ENCODE results near the gene SH3RF3.
"Not testable (repeated sequence)": the region's sequence is repeated elsewhere in the genome, so short reads cannot be mapped to it uniquely, and the experiment has no call there.

SH3RF3 gene

GRCh38 chr2:109532728-109533076, 403.7 kb downstream of the SH3RF3 start:
- TF ChIP-seq POLR2AphosphoS5 (IDR thresholded peaks at IDR 0.05; ENCODE audit: low read depth, low read length), result no peak
- TF ChIP-seq POLR2A (IDR thresholded peaks at IDR 0.05; ENCODE audit: low read depth, low read length), result no peak
- TF ChIP-seq SPI1 (IDR thresholded peaks at IDR 0.05; ENCODE audit: low read depth, low read length), result no peak
- TF ChIP-seq TAF1 (IDR thresholded peaks at IDR 0.05; ENCODE audit: low read depth, low read length), result no peak
- TF ChIP-seq POU2F2 (IDR thresholded peaks at IDR 0.05; ENCODE audit: low read depth, low read length), result no peak
- no peak for TF ChIP-seq PAX5 (IDR thresholded peaks at IDR 0.05; ENCODE audit: insufficient read depth, low read length, severe bottlenecking)
- DNase-seq (ENCODE audit: insufficient read length, low spot score), result no peak
- no peak for FAIRE-seq

GRCh38 chr2:109533823-109534222, 404.8 kb downstream of the SH3RF3 start:
- no peak for FAIRE-seq
- TF ChIP-seq SPI1 (IDR thresholded peaks at IDR 0.05; ENCODE audit: low read depth, low read length) (no peak), PAX5 (IDR thresholded peaks at IDR 0.05; ENCODE audit: insufficient read depth, low read length, severe bottlenecking) (no peak), POU2F2 (IDR thresholded peaks at IDR 0.05; ENCODE audit: low read depth, low read length) (no peak), TAF1 (IDR thresholded peaks at IDR 0.05; ENCODE audit: low read depth, low read length) (no peak), POLR2A (IDR thresholded peaks at IDR 0.05; ENCODE audit: low read depth, low read length) (no peak), POLR2AphosphoS5 (IDR thresholded peaks at IDR 0.05; ENCODE audit: low read depth, low read length) (no peak)
- DNase-seq (ENCODE audit: insufficient read length, low spot score), result no peak

- TF ChIP-seq PAX5 (IDR thresholded peaks at IDR 0.05; ENCODE audit: insufficient read depth, low read length, severe bottlenecking) (no peak), POLR2AphosphoS5 (IDR thresholded peaks at IDR 0.05; ENCODE audit: low read depth, low read length) (no peak), TAF1 (IDR thresholded peaks at IDR 0.05; ENCODE audit: low read depth, low read length) (no peak), POU2F2 (IDR thresholded peaks at IDR 0.05; ENCODE audit: low read depth, low read length) (no peak), SPI1 (IDR thresholded peaks at IDR 0.05; ENCODE audit: low read depth, low read length) (no peak), POLR2A (IDR thresholded peaks at IDR 0.05; ENCODE audit: low read depth, low read length) (no peak)
- DNase-seq (ENCODE audit: insufficient read length, low spot score) (no peak), FAIRE-seq (no peak)
Observed at GRCh38 chr2:109535217-109535946, 406.4 kb downstream of the SH3RF3 start.

- DNase-seq (ENCODE audit: insufficient read length, low spot score); FAIRE-seq: not testable (repeated sequence)
Observed at GRCh38 chr2:109536556-109536955, 407.6 kb downstream of the SH3RF3 start.

- FAIRE-seq, result no peak
- no peak for TF ChIP-seq SPI1 (IDR thresholded peaks at IDR 0.05; ENCODE audit: low read depth, low read length)
- no peak for TF ChIP-seq POLR2AphosphoS5 (IDR thresholded peaks at IDR 0.05; ENCODE audit: low read depth, low read length)
- no peak for TF ChIP-seq POLR2A (IDR thresholded peaks at IDR 0.05; ENCODE audit: low read depth, low read length)
- no peak for TF ChIP-seq TAF1 (IDR thresholded peaks at IDR 0.05; ENCODE audit: low read depth, low read length)
- no peak for TF ChIP-seq PAX5 (IDR thresholded peaks at IDR 0.05; ENCODE audit: insufficient read depth, low read length, severe bottlenecking)
- TF ChIP-seq POU2F2 (IDR thresholded peaks at IDR 0.05; ENCODE audit: low read depth, low read length), result no peak
- no peak for DNase-seq (ENCODE audit: insufficient read length, low spot score)
Observed at GRCh38 chr2:109537565-109538222, 408.7 kb downstream of the SH3RF3 start.

GRCh38 chr2:109538546-109538945, 409.5 kb downstream of the SH3RF3 start:
- DNase-seq (ENCODE audit: insufficient read length, low spot score) (no peak), FAIRE-seq (no peak)
- TF ChIP-seq PAX5 (IDR thresholded peaks at IDR 0.05; ENCODE audit: insufficient read depth, low read length, severe bottlenecking) (no peak), POLR2AphosphoS5 (IDR thresholded peaks at IDR 0.05; ENCODE audit: low read depth, low read length) (no peak), POLR2A (IDR thresholded peaks at IDR 0.05; ENCODE audit: low read depth, low read length) (no peak), SPI1 (IDR thresholded peaks at IDR 0.05; ENCODE audit: low read depth, low read length) (no peak), TAF1 (IDR thresholded peaks at IDR 0.05; ENCODE audit: low read depth, low read length) (no peak), POU2F2 (IDR thresholded peaks at IDR 0.05; ENCODE audit: low read depth, low read length) (no peak)

GRCh38 chr2:109542384-109542783, 413.4 kb downstream of the SH3RF3 start:
- DNase-seq (ENCODE audit: insufficient read length, low spot score) (no peak), FAIRE-seq (no peak)
- no peak for TF ChIP-seq PAX5 (IDR thresholded peaks at IDR 0.05; ENCODE audit: insufficient read depth, low read length, severe bottlenecking)
- TF ChIP-seq POLR2AphosphoS5 (IDR thresholded peaks at IDR 0.05; ENCODE audit: low read depth, low read length), result no peak
- TF ChIP-seq POU2F2 (IDR thresholded peaks at IDR 0.05; ENCODE audit: low read depth, low read length), result no peak
- TF ChIP-seq POLR2A (IDR thresholded peaks at IDR 0.05; ENCODE audit: low read depth, low read length), result no peak
- TF ChIP-seq SPI1 (IDR thresholded peaks at IDR 0.05; ENCODE audit: low read depth, low read length), result no peak
- TF ChIP-seq TAF1 (IDR thresholded peaks at IDR 0.05; ENCODE audit: low read depth, low read length), result no peak

GRCh38 chr2:109545828-109546713, 417.1 kb downstream of the SH3RF3 start:
- TF ChIP-seq POLR2AphosphoS5 (IDR thresholded peaks at IDR 0.05; ENCODE audit: low read depth, low read length) (no peak), SPI1 (IDR thresholded peaks at IDR 0.05; ENCODE audit: low read depth, low read length) (no peak), POU2F2 (IDR thresholded peaks at IDR 0.05; ENCODE audit: low read depth, low read length) (no peak), PAX5 (IDR thresholded peaks at IDR 0.05; ENCODE audit: insufficient read depth, low read length, severe bottlenecking) (no peak), POLR2A (IDR thresholded peaks at IDR 0.05; ENCODE audit: low read depth, low read length) (no peak), TAF1 (IDR thresholded peaks at IDR 0.05; ENCODE audit: low read depth, low read length) (no peak)
- no peak for DNase-seq (ENCODE audit: insufficient read length, low spot score)
- FAIRE-seq, result peak; percentile 91

- no peak for FAIRE-seq
- no peak for DNase-seq (ENCODE audit: insufficient read length, low spot score)
- TF ChIP-seq POLR2A (IDR thresholded peaks at IDR 0.05; ENCODE audit: low read depth, low read length), result no peak
- no peak for TF ChIP-seq TAF1 (IDR thresholded peaks at IDR 0.05; ENCODE audit: low read depth, low read length)
- no peak for TF ChIP-seq PAX5 (IDR thresholded peaks at IDR 0.05; ENCODE audit: insufficient read depth, low read length, severe bottlenecking)
- TF ChIP-seq POU2F2 (IDR thresholded peaks at IDR 0.05; ENCODE audit: low read depth, low read length), result no peak
- TF ChIP-seq POLR2AphosphoS5 (IDR thresholded peaks at IDR 0.05; ENCODE audit: low read depth, low read length), result no peak
- TF ChIP-seq SPI1 (IDR thresholded peaks at IDR 0.05; ENCODE audit: low read depth, low read length), result no peak
Observed at GRCh38 chr2:109547280-109547679, 418.3 kb downstream of the SH3RF3 start.
